B cell (primary cell): ENCODE data around the gene TIMM8B. TPM values are rescaled to one million over a fixed set of nuclear protein-coding genes. Genes with fewer than 3 reads are reported as not detected.
A peak's percentile ranks its signal among the peaks of the same experiment; 100 is the strongest.

Experiments
- ATAC-seq: fragments of 200-7000 bp; cut with Tn5 transposase; one replicate; pipeline ENCODE4 v1.10.0; 2021; ENCODE audit warnings: low read depth, mild to moderate bottlenecking, moderate number of reproducible peaks, moderate library complexity
- CTCF ChIA-PET: fragments of 350-600 bp; sonication (Branson Sonifier 250); formaldehyde crosslinking; loops from one replicate; lab custom pipeline; 2021; ENCODE audit warnings: antibody characterized with exemption, inconsistent platforms; lab: Charles Lee
- POLR2A ChIA-PET: fragments of 350-600 bp; sonication (Branson Sonifier 250); formaldehyde crosslinking; loops from one replicate; lab custom pipeline; 2021; ENCODE audit warnings: antibody characterized with exemption; lab: Charles Lee
- DNase-seq: peaks from one replicate; pipeline ENCODE4 v3.0.0; 2013
- H2AFZ ChIP-seq: 2 replicates; pipeline ENCODE4 v1.6.1; 2012; ENCODE audit warnings: mild to moderate bottlenecking, low read depth, low read length; ENCODE audit not compliant: insufficient read depth, poor library complexity, severe bottlenecking
- H3K27ac ChIP-seq, 2 donors: 1 replicate in 1 of 2; 2 replicates in 1 of 2; pipeline ENCODE4 v1.5.1; 2012 to 2013; ENCODE audit warnings: low read length in 2 of 2, mild to moderate bottlenecking in 2 of 2, moderate library complexity in 1 of 2
- H3K27me3 ChIP-seq, 4 experiments: fragments of 200-600 bp in 1 of 4; sonication (generic) in 1 of 4; replicated peaks in 1 of 4; 1 replicate in 2 of 4; 2 replicates in 2 of 4; pipeline versions ENCODE4 v1.6.1 to v1.7.0; 2013 to 2016; ENCODE audit warnings: low read length in 3 of 4, mild to moderate bottlenecking in 2 of 4, mixed read lengths in 1 of 4, moderate library complexity in 1 of 4; ENCODE audit not compliant: insufficient read depth in 4 of 4, control insufficient read depth in 3 of 4; ENCODE audit errors: control extremely low read depth in 1 of 4
- H3K36me3 ChIP-seq, 2 experiments: replicated peaks in 1 of 2; 1 replicate in 1 of 2; 2 replicates in 1 of 2; pipeline versions ENCODE4 v1.6.1 to v1.7.1; 2013; ENCODE audit warnings: low read length in 1 of 2; ENCODE audit not compliant: insufficient read depth in 2 of 2, control insufficient read depth in 1 of 2; ENCODE audit errors: control extremely low read depth in 1 of 2, extremely low read depth in 1 of 2
- H3K4me1 ChIP-seq, 2 donors: fragments of 200-600 bp in 1 of 2; sonication (generic) in 1 of 2; 1 replicate in 1 of 2; 2 replicates in 1 of 2; pipeline versions ENCODE4 v1.5.1 to v1.6.1; 2013 to 2017; ENCODE audit warnings: low read length in 2 of 2; ENCODE audit not compliant: control insufficient read depth in 2 of 2, insufficient read depth in 2 of 2
- H3K4me2 ChIP-seq: replicated peaks from 2 replicates; pipeline ENCODE3; 2012; ENCODE audit warnings: mild to moderate bottlenecking, low read depth, low read length; ENCODE audit not compliant: poor library complexity, severe bottlenecking
- H3K4me3 ChIP-seq, 5 experiments: fragments of 200-600 bp in 1 of 5; sonication (generic) in 1 of 5; 1 replicate in 3 of 5; 2 replicates in 2 of 5; pipeline versions ENCODE4 v1.5.1 to v1.7.0; 2011 to 2016; ENCODE audit warnings: low read length in 4 of 5, mild to moderate bottlenecking in 4 of 5, low read depth in 2 of 5, control low read depth in 1 of 5, moderate library complexity in 1 of 5; ENCODE audit not compliant: insufficient read depth in 1 of 5; ENCODE audit errors: control extremely low read depth in 1 of 5, extremely low read depth in 1 of 5
- H3K79me2 ChIP-seq: fragments of 200-600 bp; sonication (generic); one replicate; pipeline ENCODE4 v1.6.0; 2016; ENCODE audit warnings: low read length; ENCODE audit not compliant: control insufficient read depth, insufficient read depth
- H3K9ac ChIP-seq: fragments of 200-600 bp; sonication (generic); 2 replicates; pipeline ENCODE4 v1.6.1; 2017; ENCODE audit warnings: mild to moderate bottlenecking, low read length, moderate library complexity
- H3K9me3 ChIP-seq, 3 donors: one replicate each; pipeline versions ENCODE4 v1.6.1 to v1.7.1; 2013; ENCODE audit warnings: low read length in 2 of 3; ENCODE audit not compliant: control insufficient read depth in 2 of 3, insufficient read depth in 1 of 3; ENCODE audit errors: control extremely low read depth in 1 of 3
- H4K20me1 ChIP-seq: 2 replicates; pipeline ENCODE4 v1.6.0; 2012; ENCODE audit warnings: mild to moderate bottlenecking, low read length; ENCODE audit not compliant: insufficient read depth, control insufficient read depth, poor library complexity, severe bottlenecking
- H3K27ac Mint-ChIP-seq: one replicate; pipeline ENCODE4 v1.8.0; 2021; ENCODE audit warnings: mixed read lengths
- H3K27me3 Mint-ChIP-seq: one replicate; pipeline ENCODE4 v1.8.0; 2021; ENCODE audit warnings: mixed read lengths
- H3K4me1 Mint-ChIP-seq: one replicate; pipeline ENCODE4 v1.8.0; 2021; ENCODE audit warnings: mixed read lengths
- H3K4me3 Mint-ChIP-seq: one replicate; pipeline ENCODE4 v1.8.0; 2021; ENCODE audit warnings: mixed read lengths
- H3K9me3 Mint-ChIP-seq: one replicate; pipeline ENCODE4 v1.8.0; 2022; ENCODE audit warnings: mixed read lengths; ENCODE audit not compliant: insufficient read depth
- CTCF ChIP-seq: fragments of 200-600 bp; IDR thresholded peaks from one replicate; pipeline ENCODE4 v1.8.0; 2022; ENCODE audit warnings: antibody characterized with exemption, mild to moderate bottlenecking
- EZH2 ChIP-seq: IDR thresholded peaks from 2 replicates; pipeline ENCODE4 v1.6.1; 2012; ENCODE audit warnings: borderline replicate concordance, low read depth, mild to moderate bottlenecking, moderate library complexity, low read length; ENCODE audit not compliant: insufficient read depth, poor library complexity, severe bottlenecking
- WGBS: methylation state at CpG from one replicate; pipeline ENCODE4 v1.1.5; 2013; ENCODE audit warnings: missing lambda C conversion rate; ENCODE audit not compliant: insufficient coverage; 5-methylcytosine and 5-hydroxymethylcytosine counted together
- intact Hi-C: fragments of 100-400 bp; cut with micrococcal nuclease; formaldehyde crosslinking; loops from one replicate; pipeline ENCODE4 v1.10.0; 2022
- polyA plus RNA-seq: library from polyadenylated mRNA; depleted of rRNA; stranded (reverse); fragments of >200 nt; gene quantifications from 2 replicates; pipeline ENCODE4 v1.2.3, GENCODE V29; 2012
- total RNA-seq, 2 donors: library from RNA; stranded (reverse); fragments of 120-200 nt in 1 of 2; gene quantifications; 1 replicate in 1 of 2; 2 replicates in 1 of 2; pipeline versions ENCODE4 v1.2.3 to v1.2.4, GENCODE V29; 2013 to 2022

Gene TIMM8B
- total and polyA plus RNA-seq, 2 donors (not counting 1 experiment from before 2014, with no cell fraction given) = 12.0 to 25.5 TPM

GRCh38 chr11:112073941-112074811 lies 12.4 kb downstream of the TIMM8B start, which contains the start of the genes NKAPD1 and PIH1D2:
Gene NKAPD1 (plus strand): TSS chr11:112074299. CDS start chr11:112075575, 1,276 bp downstream.
Gene PIH1D2 (minus strand): TSS chr11:112074017. CDS start chr11:112073174, 843 bp downstream.
- peaks cover 3% of the 10 kb centered on the region for H3K27me3 Mint-ChIP-seq

More at GRCh38 chr11:112073941-112074811, 12.4 kb downstream of the TIMM8B start, which contains the start of the genes NKAPD1 and PIH1D2:
- Histone ChIP-seq H3K9ac (peak within 1 kb of the TSS; percentile 97), H3K27me3 (no peaks in the 10 kb centered on the region), H3K79me2 (peaks cover 39% of the 10 kb centered on the region), H3K9me3 (no peaks in the 10 kb centered on the region), H3K27ac (peak within 1 kb of the TSS; percentile 53 to 88), H3K4me3 (peak within 1 kb of the TSS; percentile 78 to 98 (median 81)), H4K20me1 (no peaks in the 10 kb centered on the region), H3K4me2 (peak within 1 kb of the TSS; percentile 94), H3K36me3 (peaks cover 1 to 23% of the 10 kb centered on the region in 2 experiments), H2AFZ (peak within 1 kb of the TSS; percentile 89), H3K4me1 (peaks cover 12 to 13% of the 10 kb centered on the region in 2 donors)
- intact Hi-C loops = loop anchor here (1.0 to 5.0 kb wide), 7 partner anchors 12 to 1241 kb away; partner anchors contain the start of genes CFAP68, DLAT, FDXACB1 and PTS
- H3K4me3 Mint-ChIP-seq = peak within 1 kb of the TSS; percentile 97
- H3K9me3 Mint-ChIP-seq = no peaks in the 10 kb centered on the region
- peaks cover 31% of the 10 kb centered on the region for H3K4me1 Mint-ChIP-seq
- ATAC-seq (peak; percentile 91), DNase-seq (peak; percentile 95)
- 1% methylated on average over 34 of the region's 43 CpGs for WGBS
- ChIA-PET POLR2A (interaction anchor here (1.2 kb wide), 1 partner anchor 12 kb away, joined by 4 read pairs; the partner anchor contains the start of genes SDHD and TIMM8B), CTCF (interaction anchor here (0.8 to 1.3 kb wide), 2 partner anchors 18 to 147 kb away, joined by 3 to 4 read pairs; no protein-coding TSS in a partner anchor)
- TF ChIP-seq EZH2 (no peak), CTCF (peak; percentile 23)
- H3K27ac Mint-ChIP-seq = peak within 1 kb of the TSS; percentile 97
